ENCODE data around the gene DDA1.

Gene DDA1

GRCh38 chr19:17309198-17309964 is at the start of gene DDA1:
Gene DDA1, plus strand, starts transcription at chr19:17309563. Its CDS starts 92 bp downstream, at chr19:17309655.
- TF ChIP-seq, protein P1, sequence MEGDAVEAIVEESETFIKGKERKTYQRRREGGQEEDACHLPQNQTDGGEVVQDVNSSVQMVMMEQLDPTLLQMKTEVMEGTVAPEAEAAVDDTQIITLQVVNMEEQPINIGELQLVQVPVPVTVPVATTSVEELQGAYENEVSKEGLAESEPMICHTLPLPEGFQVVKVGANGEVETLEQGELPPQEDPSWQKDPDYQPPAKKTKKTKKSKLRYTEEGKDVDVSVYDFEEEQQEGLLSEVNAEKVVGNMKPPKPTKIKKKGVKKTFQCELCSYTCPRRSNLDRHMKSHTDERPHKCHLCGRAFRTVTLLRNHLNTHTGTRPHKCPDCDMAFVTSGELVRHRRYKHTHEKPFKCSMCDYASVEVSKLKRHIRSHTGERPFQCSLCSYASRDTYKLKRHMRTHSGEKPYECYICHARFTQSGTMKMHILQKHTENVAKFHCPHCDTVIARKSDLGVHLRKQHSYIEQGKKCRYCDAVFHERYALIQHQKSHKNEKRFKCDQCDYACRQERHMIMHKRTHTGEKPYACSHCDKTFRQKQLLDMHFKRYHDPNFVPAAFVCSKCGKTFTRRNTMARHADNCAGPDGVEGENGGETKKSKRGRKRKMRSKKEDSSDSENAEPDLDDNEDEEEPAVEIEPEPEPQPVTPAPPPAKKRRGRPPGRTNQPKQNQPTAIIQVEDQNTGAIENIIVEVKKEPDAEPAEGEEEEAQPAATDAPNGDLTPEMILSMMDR (IDR thresholded peaks at IDR 0.05; ENCODE audit: low read depth, low read length, missing control alignments) = no peak
- Histone ChIP-seq H3K27me3 (replicated peaks) (no peaks in the 10 kb centered on the region), H3K27ac (peak within 1 kb of the TSS; percentile 69), H3K36me3 (replicated peaks) (peaks cover 13% of the 10 kb centered on the region), H3K4me3 (ENCODE audit: low read depth, low read length) (peak within 1 kb of the TSS; percentile 97)
- in situ Hi-C loops (cut with HindIII; ENCODE audit: low pct_ligation_motif_present, low sequenced_read_pairs) = no loop called here
- peak; percentile 100 for DNase-seq

- Histone ChIP-seq H3K27ac (no peak overlapping the region), H3K4me3 (ENCODE audit: low read depth, low read length) (no peak overlapping the region), H3K36me3 (replicated peaks) (no peaks in the 10 kb centered on the region), H3K27me3 (replicated peaks) (no peaks in the 10 kb centered on the region)
- DNase-seq = no peak
- in situ Hi-C loops (cut with HindIII; ENCODE audit: low pct_ligation_motif_present, low sequenced_read_pairs) = no loop called here
- TF ChIP-seq, protein P1 (IDR thresholded peaks at IDR 0.05; ENCODE audit: low read depth, low read length, missing control alignments) = no peak
Observed at GRCh38 chr19:17259934-17260333, 49.4 kb upstream of the DDA1 start.

GRCh38 chr19:17260842-17261325 is 48.5 kb upstream of the DDA1 start:
- TF ChIP-seq, protein P1 (IDR thresholded peaks at IDR 0.05; ENCODE audit: low read depth, low read length, missing control alignments) = peak; percentile 94
- peak; percentile 48 for DNase-seq
- Histone ChIP-seq H3K27ac (no peak overlapping the region), H3K27me3 (replicated peaks) (no peaks in the 10 kb centered on the region), H3K36me3 (replicated peaks) (no peaks in the 10 kb centered on the region), H3K4me3 (ENCODE audit: low read depth, low read length) (no peak overlapping the region)
- in situ Hi-C loops (cut with HindIII; ENCODE audit: low pct_ligation_motif_present, low sequenced_read_pairs) = no loop called here

GRCh38 chr19:17262557-17262956 is 46.8 kb upstream of the DDA1 start:
- in situ Hi-C loops (cut with HindIII; ENCODE audit: low pct_ligation_motif_present, low sequenced_read_pairs) = no loop called here
- H3K27ac ChIP-seq = no peak overlapping the region
- no peak overlapping the region for H3K4me3 ChIP-seq (ENCODE audit: low read depth, low read length)
- TF ChIP-seq, protein P1 (IDR thresholded peaks at IDR 0.05; ENCODE audit: low read depth, low read length, missing control alignments) = no peak
- no peaks in the 10 kb centered on the region for H3K27me3 ChIP-seq (replicated peaks)
- no peaks in the 10 kb centered on the region for H3K36me3 ChIP-seq (replicated peaks)
- DNase-seq = no peak

DNA sequence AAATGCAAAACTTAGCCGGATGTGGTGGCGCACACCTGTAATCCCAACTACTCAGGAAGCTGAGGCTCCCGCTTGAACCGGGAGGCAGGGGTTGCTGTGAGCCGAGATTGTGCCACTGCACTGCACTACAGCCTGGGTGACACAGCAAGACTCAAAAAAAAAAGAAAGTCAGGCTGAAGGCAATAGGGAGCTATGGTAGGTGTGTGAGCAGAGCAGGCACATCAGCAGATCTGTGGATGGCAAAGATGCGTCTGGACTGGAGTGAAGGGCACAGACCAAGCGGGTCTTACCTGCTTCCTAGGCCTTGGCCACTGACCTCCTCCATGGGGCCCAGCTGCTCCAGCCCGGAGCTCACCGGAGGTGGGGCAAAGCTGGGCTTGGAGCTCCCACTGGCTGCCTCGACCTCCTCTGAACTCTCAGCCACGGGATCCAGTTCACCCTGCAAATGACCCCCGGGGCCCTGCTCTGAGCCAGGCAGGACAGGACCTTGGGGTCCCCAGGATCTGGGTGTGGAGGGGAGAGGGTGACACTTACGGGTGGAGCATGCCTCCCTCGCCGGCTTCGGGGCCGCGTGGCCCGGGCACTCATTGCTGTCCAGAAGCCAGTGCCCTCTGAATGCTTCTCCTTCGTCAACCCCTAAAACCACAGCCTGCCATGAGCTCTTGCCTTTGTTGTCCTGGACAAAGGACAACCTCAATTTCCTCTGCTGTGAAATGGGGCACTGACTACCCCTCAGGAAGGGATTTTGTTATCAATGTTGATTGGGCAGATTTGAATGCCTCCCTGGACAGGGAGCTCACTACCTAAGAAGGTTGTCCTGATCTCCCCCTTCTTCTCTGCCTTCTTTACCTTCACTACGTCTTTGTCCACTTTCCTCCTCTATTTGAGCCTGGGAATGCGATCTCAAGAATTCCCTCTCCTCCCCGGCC is 45.4 kb upstream of the DDA1 start:
- Histone ChIP-seq H3K4me3 (ENCODE audit: low read depth, low read length) (no peak overlapping the region), H3K27ac (no peak overlapping the region), H3K36me3 (replicated peaks) (peaks cover 4% of the 10 kb centered on the region), H3K27me3 (replicated peaks) (no peaks in the 10 kb centered on the region)
- in situ Hi-C loops (cut with HindIII; ENCODE audit: low pct_ligation_motif_present, low sequenced_read_pairs) = no loop called here
- TF ChIP-seq, protein P1 (IDR thresholded peaks at IDR 0.05; ENCODE audit: low read depth, low read length, missing control alignments) = no peak
- DNase-seq = no peak
